ENCODE data around the gene ENPP3.
"Not testable (repeated sequence)": the region's sequence is repeated elsewhere in the genome, so short reads cannot be mapped to it uniquely, and the experiment has no call there.

The ENPP3 gene

GRCh38 chr6:131733376-131734016 is 96.4 kb downstream of the ENPP3 start:
- peak in 41 of 56 donors; percentile 0 to 76 (median 22) for DNase-seq

GRCh38 chr6:131736003-131736596 is 99.0 kb downstream of the ENPP3 start:
- no peak for DNase-seq

- DNase-seq, result no peak
Observed at GRCh38 chr6:131736811-131737210, 99.7 kb downstream of the ENPP3 start.

GRCh38 chr6:131739136-131739535 is 102.0 kb downstream of the ENPP3 start:
- no peak for DNase-seq

GRCh38 chr6:131740161-131740560 is 103.1 kb downstream of the ENPP3 start:
- no peak for DNase-seq

GRCh38 chr6:131741688-131742393 is 104.7 kb downstream of the ENPP3 start:
- DNase-seq, result no peak

GRCh38 chr6:131744432-131745287 is 107.6 kb downstream of the ENPP3 start:
- no peak for DNase-seq

GRCh38 chr6:131745476-131745875 is 108.4 kb downstream of the ENPP3 start:
- no peak for DNase-seq

GRCh38 chr6:131747821-131748353 is 110.8 kb downstream of the ENPP3 start:
- DNase-seq, result no peak

- DNase-seq, result no peak
Observed at GRCh38 chr6:131749023-131749422, 111.9 kb downstream of the ENPP3 start.

- DNase-seq, result not testable (repeated sequence)
Observed at GRCh38 chr6:131751012-131751715, 114.1 kb downstream of the ENPP3 start.

- DNase-seq, result no peak
Observed at GRCh38 chr6:131754088-131754487, 117.0 kb downstream of the ENPP3 start.

GRCh38 chr6:131754715-131755567 is 117.8 kb downstream of the ENPP3 start:
- no peak for DNase-seq

- no peak for DNase-seq
Observed at GRCh38 chr6:131755597-131755996, 118.5 kb downstream of the ENPP3 start.

GRCh38 chr6:131756039-131756438 is 118.9 kb downstream of the ENPP3 start:
- DNase-seq, result no peak

- no peak for DNase-seq
Observed at GRCh38 chr6:131758920-131759319, 121.8 kb downstream of the ENPP3 start.

GRCh38 chr6:131761060-131761761 is 124.1 kb downstream of the ENPP3 start:
- no peak for DNase-seq

GRCh38 chr6:131761762-131762067 is 124.6 kb downstream of the ENPP3 start:
- no peak for DNase-seq

- DNase-seq, result no peak
Observed at GRCh38 chr6:131762984-131763383, 125.9 kb downstream of the ENPP3 start.

All from amygdala (tissue), 56 donors.